VCaP (cell line): ENCODE data around the gene FAM111A.
"Not testable (repeated sequence)": the region's sequence is repeated elsewhere in the genome, so short reads cannot be mapped to it uniquely, and the experiment has no call there.

ENCODE experiments used
- H3K27ac ChIP-seq: fragments of 450-650 bp; 2 replicates; pipeline ENCODE4 v1.5.1; 2017
- TF ChIP-seq, protein P1 (sequence below): fragments of 450-650 bp; conservative IDR thresholded peaks from 2 replicates; pipeline ENCODE4 v1.5.1; 2017; ENCODE audit warnings: mild to moderate bottlenecking, moderate library complexity

Gene FAM111A

DNA sequence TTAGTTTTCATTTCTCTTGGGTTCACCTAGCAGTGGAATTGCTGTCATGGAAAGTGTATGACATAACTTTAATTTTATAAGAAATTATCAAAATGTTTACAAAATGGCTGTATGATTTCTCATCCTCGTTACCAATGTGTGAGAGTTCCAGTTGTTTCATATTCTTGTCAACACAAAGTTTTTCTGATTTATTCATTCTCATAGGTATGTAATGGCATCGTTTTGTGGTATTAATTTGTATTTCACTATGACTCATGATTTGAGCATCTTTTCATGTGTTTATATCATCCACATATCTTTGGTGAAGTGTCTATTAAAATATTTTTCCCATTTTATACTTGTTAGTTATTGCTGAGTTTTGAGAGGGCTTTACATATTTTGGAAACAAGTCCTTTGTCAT, 30.2 kb upstream of the FAM111A start:
- no peak overlapping the region for H3K27ac ChIP-seq
- TF ChIP-seq, protein P1, sequence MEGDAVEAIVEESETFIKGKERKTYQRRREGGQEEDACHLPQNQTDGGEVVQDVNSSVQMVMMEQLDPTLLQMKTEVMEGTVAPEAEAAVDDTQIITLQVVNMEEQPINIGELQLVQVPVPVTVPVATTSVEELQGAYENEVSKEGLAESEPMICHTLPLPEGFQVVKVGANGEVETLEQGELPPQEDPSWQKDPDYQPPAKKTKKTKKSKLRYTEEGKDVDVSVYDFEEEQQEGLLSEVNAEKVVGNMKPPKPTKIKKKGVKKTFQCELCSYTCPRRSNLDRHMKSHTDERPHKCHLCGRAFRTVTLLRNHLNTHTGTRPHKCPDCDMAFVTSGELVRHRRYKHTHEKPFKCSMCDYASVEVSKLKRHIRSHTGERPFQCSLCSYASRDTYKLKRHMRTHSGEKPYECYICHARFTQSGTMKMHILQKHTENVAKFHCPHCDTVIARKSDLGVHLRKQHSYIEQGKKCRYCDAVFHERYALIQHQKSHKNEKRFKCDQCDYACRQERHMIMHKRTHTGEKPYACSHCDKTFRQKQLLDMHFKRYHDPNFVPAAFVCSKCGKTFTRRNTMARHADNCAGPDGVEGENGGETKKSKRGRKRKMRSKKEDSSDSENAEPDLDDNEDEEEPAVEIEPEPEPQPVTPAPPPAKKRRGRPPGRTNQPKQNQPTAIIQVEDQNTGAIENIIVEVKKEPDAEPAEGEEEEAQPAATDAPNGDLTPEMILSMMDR: no peak

- H3K27ac ChIP-seq: no peak overlapping the region
- TF ChIP-seq, protein P1: no peak
Observed at GRCh38 chr11:59114344-59114743, 28.3 kb upstream of the FAM111A start.

- no peak overlapping the region for H3K27ac ChIP-seq
- TF ChIP-seq, protein P1: no peak
Observed at GRCh38 chr11:59115553-59115952, 27.1 kb upstream of the FAM111A start.

DNA sequence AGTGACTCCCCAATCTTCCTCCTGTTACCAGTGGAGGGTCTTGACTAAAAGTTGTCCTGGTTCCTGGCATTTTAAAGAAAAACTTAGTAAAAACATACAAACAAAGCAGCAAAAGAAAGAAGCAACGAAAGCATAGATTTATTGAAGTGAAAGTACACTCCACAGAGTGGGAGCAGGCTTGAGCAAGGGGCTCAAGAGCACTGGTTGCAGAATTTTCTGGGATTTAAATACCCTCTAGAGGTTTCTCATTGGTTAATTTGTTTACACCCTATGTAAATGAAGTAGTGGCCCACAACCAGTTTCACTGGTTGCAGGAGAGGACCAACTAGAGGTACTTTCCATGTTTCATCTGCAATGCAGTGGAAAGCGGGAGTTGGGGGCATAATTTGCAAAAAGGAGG, 24.9 kb upstream of the FAM111A start:
- TF ChIP-seq, protein P1: no peak
- no peak overlapping the region for H3K27ac ChIP-seq

GRCh38 chr11:59119826-59120225, 22.8 kb upstream of the FAM111A start:
- TF ChIP-seq, protein P1: no peak
- H3K27ac ChIP-seq: no peak overlapping the region

GRCh38 chr11:59135648-59136461, 6.8 kb upstream of the FAM111A start:
- no peak overlapping the region for H3K27ac ChIP-seq
- TF ChIP-seq, protein P1: peak; percentile 99

DNA sequence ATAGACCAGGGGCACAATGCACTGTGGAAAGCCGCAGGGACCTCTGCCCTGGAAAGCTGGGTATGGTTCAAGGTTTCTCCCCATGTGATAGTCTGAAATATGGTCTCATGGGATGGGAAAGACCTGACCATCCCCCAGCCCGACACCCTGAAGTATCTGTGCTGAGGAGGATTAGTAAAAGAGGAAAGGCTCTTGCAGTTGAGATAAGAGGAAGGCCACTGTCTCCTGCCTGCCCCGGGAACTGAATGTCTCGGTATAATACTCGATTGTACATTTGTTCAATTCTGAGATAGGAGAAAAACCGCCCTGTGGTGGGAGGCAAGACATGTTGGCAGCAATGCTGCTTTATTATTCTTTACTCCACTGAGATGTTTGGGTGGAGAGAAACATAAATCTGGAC, 6.1 kb upstream of the FAM111A start:
- not testable (repeated sequence) for H3K27ac ChIP-seq

DNA sequence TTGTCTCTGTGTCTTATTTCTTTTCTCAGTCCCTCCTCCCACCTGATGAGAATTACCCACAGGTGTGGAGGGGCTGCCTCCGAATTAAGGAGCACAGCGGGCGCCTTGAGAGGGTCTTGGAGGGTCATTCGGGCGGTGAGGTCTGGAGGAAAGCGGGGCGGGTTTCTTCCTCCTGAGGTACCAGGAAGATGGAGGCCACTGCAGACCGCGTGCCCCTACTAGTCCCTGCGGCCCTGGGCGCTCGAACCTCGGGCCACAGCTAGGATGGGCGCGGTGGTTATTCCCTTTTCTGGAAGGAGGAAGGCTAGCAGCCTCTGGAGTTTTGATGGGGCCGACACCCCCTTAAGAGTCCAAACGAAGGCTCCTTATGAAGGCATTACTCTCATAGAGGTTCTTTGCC, 5.5 kb upstream of the FAM111A start:
- TF ChIP-seq, protein P1: no peak

More for the DNA sequence above, 5.5 kb upstream of the FAM111A start:
- no peak overlapping the region for H3K27ac ChIP-seq
